Astrocyte (in vitro differentiated cells and primary cell): ENCODE data around the gene YBX2.

Experiments used
- EZH2 ChIP-seq: IDR thresholded peaks from 2 replicates; pipeline ENCODE4 v1.6.1; 2012; ENCODE audit warnings: mild to moderate bottlenecking, low read length, inconsistent platforms; ENCODE audit not compliant: insufficient read depth
- TF ChIP-seq, protein P1 (sequence below): IDR thresholded peaks from 2 replicates; pipeline ENCODE4 v1.5.1; 2011; ENCODE audit warnings: low read depth, mild to moderate bottlenecking, inconsistent platforms, low read length, moderate library complexity; ENCODE audit not compliant: insufficient read depth

DNA sequence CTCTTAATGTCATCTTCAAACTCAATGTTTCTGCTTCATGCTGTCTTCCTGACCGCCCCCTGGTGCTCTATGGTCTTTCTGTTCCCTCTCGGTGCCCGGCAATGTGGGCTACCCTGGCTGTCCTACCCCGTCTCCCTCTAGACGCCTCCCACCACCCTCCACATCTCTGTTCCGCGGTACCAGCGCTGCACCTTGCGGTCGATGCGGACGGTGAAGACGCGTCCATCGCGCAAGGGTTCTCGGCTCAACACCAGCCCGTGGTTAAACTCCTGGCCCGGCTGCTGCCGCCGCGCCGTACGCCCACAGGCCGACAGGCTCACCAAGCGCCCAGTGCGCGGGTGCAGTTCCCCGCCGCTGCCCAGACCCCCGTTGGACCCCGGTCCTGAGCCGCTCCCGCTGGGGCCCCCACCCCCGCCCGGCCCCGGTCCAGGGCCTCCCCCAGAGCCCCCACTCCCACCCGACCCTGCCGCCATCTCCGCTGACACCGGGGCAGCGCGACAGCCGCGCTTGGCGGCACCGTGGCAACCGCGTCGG lies 34.5 kb upstream of the YBX2 start, which contains the start of gene NEURL4:
- no peak for TF ChIP-seq EZH2
- TF ChIP-seq, protein P1, sequence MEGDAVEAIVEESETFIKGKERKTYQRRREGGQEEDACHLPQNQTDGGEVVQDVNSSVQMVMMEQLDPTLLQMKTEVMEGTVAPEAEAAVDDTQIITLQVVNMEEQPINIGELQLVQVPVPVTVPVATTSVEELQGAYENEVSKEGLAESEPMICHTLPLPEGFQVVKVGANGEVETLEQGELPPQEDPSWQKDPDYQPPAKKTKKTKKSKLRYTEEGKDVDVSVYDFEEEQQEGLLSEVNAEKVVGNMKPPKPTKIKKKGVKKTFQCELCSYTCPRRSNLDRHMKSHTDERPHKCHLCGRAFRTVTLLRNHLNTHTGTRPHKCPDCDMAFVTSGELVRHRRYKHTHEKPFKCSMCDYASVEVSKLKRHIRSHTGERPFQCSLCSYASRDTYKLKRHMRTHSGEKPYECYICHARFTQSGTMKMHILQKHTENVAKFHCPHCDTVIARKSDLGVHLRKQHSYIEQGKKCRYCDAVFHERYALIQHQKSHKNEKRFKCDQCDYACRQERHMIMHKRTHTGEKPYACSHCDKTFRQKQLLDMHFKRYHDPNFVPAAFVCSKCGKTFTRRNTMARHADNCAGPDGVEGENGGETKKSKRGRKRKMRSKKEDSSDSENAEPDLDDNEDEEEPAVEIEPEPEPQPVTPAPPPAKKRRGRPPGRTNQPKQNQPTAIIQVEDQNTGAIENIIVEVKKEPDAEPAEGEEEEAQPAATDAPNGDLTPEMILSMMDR: no peak
